ENCODE results near the gene COL5A3.
A peak's percentile ranks its signal among the peaks of the same experiment; 100 is the strongest.
"Not testable (repeated sequence)": the region's sequence is repeated elsewhere in the genome, so short reads cannot be mapped to it uniquely, and the experiment has no call there.

Gene COL5A3

DNA sequence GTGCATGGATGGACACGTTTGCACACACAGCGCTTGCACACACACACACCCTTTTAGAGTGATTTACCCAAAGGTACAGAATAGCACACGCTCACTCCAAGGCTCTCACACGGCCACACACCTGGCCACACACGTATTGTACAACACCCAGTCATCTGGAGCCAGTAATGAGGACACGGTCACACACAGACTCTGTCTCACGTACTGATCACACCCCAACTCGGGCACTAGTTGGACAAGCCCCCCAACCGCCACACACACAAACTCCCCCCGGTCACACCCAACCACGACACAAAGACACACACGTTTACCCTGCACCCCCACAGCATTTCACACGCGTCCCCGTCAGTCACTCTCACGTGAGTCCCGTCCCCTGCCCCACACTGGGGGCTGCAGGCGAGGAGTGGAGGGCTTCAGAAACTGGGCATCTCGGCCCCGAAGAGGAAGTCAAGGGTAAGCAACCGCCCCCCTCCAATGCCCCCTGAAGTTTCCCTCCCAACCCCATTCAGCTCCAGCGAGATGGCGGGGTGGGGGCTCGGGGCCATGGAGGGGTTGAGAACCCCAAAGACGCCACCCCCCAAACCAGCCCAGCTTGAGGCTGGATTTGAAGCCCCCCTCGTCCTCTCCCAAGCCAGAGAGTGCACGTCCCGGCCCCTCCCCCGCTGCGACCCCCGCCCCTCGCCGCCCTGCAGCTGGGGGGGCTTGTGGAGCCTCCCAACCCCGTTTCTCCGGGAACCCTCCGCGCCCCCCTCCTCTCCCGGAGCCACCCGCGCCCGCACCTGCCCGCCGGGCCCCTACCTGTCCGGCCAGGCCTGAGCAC is 74.6 kb downstream of the COL5A3 start:
- DNase-seq: no peak

- DNase-seq: no peak
Observed at GRCh38 chr19:9934132-9934950, 76.0 kb downstream of the COL5A3 start.

DNA sequence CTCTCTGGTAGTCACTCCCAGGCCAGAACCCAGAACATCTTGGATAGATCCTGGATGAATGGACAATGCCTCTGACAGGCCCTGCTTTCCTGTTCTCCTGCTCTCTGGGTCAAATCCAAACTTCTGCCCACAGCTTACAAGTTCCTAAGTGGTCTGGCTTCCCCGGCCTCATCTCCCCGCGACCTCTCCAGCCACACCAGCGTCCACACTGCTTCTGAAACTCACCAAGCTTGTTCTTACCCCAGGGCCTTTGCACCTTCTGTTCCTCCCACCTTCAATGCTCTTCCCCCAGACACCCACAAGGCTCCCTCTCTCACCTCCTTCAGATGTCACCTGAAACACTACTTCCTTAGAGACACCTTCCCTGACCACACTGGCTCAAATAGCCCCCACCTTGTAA is 77.5 kb downstream of the COL5A3 start:
- no peak for DNase-seq

DNA sequence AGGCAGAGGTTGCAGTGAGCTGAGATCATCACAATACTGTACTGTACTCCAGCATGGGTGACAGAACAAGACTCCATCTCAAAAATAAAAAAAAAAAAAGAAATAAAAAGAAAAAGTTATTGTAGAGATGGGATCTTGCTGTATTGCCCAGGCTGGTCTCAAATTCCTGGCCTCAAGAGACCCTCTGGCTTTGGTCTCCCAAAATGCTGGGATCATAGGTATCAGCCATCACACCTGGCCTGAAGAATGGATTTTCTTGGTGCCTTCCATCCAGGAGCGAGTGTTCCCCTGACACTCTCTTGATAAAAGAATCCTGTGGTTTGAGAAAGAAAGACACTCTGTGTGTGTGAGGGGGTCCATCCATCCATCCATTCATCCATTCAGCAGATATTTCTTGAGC is 78.7 kb downstream of the COL5A3 start:
- no peak for DNase-seq

DNA sequence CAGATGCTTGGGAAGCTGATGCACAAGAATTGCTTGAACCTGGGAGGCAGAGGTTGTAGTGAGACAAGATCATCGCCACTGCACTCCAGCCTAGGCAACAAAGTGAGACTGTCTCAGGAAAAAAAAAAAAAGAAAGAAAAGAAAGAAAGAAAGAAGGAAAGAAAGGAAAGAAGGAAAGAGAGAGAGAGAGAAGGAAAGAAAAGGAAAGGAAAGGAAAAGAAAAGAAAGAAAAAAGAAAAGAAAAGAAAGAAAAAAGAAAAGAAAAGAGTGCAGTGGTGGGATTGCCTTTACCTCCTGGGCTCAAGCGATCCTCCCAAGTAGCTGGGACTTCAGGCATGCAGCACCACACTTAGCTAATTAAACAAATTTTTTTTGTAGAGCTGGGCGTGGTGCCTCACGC is 86.9 kb downstream of the COL5A3 start:
- DNase-seq: no peak

DNA sequence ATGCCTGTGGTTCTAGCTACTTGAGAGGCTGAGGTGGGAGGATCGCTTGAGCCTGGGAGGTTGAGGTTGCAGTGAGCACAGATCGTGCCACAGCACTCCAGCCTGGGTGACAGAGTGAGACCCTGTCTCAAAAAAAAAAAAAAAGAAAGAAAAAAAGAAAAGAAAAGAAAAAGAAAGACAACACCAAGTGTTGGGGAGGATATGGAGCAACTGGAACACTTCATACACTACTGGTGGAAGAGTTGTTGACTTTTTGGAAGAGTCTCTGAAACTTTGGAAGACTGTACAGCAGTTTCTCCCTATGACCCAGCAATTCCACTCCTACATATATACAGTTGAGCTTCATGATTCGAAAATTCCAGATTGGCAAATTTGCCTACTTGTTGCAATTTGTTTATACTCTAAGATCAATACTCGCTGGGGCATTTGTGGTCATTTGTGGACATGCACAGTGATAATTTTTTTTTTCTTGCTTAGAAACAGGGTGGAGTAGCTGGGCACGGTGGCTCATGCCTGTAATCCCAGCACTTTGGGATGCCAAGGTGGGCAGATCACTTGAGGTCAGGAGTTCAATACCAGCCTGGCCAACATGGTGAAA is 87.4 kb downstream of the COL5A3 start:
- DNase-seq: not testable (repeated sequence)

GRCh38 chr19:9917321-9917720 is 93.0 kb downstream of the COL5A3 start:
- peak; percentile 21 for DNase-seq

DNA sequence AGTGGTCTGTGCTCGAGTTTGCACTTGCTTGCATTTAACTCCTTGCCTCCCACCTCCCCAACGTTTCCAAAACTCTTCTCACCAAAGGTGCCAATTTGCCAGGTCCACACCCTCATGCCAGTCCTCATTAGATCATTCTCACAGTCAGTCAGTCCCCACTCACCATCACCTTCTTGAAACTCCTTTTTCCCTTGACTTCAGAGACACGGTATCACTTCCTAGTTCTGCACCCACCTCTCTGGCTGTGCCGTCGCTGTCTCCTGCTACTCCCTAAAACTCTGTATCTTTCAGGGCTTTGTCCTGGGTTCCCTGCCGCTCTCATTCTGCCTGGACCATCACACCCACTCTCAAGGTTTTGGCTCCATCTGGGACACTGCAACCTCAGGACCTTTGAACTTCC is 93.6 kb downstream of the COL5A3 start:
- no peak for DNase-seq

DNA sequence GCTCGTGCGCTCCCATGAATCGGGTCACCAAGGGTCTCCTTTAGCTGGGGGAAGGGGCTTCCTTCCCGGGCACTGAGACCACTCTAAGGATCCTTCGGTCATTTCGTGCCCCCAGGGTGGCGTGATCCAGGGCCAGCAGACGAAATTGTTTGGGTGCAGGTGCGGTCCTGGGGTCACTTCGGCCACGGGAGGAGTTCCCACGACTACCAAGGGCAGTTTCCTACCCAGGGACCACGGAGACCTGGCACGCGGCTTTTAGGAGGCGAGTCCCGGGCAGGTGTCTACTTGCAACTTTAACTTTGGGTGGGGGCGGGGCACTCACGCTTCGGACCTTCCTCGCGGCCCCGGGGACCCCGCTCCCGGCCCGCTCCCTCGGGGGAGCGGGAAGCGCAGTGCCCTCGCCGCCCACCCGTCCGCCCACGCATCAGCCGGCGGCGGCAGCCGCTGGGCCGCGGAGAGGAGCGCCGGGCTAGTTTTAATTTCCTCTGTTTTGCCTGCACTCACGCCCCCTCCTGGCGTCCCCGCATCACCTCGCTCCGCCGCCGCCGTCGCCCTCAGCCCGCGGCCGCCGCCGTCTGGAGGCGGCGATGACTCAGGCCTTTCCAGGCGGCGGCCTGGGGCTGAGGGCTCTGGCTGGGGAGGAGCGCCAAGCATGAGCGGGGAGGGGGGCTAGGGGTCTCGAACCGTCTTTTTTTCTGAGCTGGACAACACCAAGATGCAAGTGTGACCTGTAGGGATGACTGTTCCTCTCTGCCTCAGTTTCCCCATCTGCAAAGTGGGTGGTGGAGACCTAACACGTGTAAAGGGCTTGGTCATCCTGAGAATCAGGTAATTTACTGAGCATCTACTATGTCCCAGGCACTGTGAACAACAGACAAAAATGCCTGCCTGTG is 95.7 kb downstream of the COL5A3 start:
- DNase-seq: peak; percentile 60

- no peak for DNase-seq
Observed at GRCh38 chr19:9914001-9914314, 96.3 kb downstream of the COL5A3 start.

DNA sequence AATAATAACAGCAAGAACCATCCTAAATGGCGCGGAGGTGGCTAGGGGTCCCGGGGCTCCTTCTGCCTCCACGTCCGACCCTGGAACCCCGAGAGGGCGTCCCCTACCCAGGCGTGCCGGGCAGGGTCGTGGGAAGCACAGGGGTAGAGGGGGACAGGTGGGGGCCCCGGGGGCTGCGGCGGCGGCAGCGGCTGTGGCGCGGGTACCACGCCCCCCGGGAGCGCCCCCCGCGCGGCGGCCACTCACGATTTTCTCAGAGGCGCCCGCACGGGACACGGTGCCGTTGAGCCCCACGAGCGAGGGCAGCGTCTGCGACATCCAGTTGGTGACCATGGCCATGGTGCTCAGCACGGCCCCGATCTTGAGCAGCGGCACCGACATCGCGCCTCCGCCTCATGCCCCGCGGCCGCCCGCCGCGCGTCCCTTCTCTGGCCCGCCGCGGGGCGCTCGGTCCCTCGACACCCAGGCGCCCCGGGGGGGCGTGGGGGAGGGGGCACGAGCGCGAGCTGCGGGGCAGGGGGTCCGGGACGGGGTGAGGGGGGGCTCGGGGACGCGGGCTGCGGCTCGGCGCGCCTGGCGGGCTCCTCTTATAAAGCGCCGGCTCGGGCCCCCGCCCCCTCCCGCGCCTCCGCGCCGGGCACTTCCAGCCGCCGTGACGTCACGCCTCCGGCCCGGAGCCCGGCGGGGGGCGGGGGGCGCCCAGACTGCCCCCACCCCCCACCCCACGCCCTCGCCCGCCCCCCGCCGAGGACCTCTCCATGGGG is 96.9 kb downstream of the COL5A3 start:
- DNase-seq: no peak

DNA sequence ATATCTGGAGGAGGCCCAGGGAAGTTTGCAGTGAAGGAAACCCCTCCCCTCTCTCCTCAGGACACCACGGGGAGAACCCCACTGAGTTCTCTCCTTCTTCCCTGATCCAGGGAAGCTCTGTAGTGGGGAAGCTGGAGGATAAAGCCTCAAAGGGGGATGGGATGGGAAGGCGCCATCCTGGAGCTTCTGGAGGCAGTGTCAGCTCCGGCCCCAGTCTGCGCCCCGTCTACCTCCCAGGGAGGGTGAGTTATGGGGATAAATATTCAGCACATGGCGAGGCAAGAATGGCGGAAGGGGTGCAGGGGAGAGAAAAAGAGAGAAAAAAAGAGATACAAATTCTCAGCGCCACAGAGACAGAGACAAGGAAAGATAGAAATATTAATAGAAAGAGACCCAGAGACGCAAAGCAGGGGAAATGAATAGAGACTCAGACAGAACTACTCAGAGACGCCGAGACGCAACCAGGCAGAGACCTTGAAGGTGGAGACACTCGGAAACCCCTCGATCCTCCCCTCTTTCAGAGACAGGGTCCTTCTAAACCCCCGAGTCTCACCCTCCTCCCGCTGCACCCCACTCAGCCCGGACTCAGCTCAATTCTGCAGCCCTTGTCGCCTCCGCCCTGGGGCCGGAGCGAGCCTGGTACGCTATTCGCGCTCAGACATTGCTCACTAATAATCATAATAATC is 97.6 kb downstream of the COL5A3 start:
- DNase-seq: no peak

DNA sequence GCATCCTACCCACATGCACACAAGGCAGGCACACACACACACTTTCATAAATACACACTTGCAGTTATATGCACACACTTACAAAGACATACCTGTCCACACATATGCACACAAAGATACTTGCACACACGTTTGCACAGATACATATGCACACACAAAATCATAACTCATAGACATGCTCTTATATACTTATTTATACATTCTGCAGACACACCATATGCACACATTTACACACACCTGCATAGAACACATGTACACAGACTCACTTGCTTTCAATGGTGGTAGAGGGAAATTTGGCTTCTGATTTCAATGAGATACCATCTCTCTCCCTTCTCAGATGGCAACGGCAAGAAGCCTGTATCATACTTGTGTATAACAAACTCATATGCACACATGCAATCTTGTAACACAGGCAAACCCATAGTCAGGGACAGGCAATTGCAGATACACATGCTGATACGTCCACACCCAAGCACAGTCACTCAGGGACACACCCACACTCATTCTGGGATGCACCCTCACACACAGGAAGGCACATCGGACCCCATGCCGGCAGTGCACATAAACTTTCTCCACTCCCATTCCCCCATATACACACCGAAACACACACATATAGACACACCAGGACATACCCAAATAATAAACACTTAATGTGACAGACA is 98.6 kb downstream of the COL5A3 start:
- no peak for DNase-seq

DNA sequence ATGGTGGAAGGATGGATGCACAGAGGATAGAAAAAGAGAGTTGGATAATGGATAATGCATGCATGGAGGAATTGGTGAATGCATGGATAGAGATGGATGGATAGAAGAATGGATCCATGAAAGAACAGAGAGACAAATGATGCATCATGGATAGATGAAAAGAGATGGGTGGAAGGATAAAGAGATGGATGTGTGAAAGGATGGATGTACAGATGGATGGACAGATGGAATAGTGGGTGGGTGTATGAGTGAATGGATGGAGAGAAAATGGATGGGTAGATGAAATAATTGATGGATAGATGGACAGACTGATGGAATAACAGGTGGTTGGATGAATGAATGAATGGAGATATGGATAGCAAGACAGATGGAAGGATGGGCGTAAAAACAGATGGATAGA is 99.7 kb downstream of the COL5A3 start:
- DNase-seq: no peak

All from NCI-H1694 treated with DMSO at 0.1 percent for 48 hours (cell line).